Esophagus squamous epithelium (tissue), 5 donors: ENCODE data around the gene MICAL2. TPM values are rescaled to one million over a fixed set of nuclear protein-coding genes. Genes with fewer than 3 reads are reported as not detected.

ENCODE experiments used
- DNase-seq: peaks from one replicate; lab custom pipeline; 2025; lab: John Stamatoyannopoulos, UW
- H3K27ac ChIP-seq, 4 donors: fragments of 200-600 bp; sonication (generic); one replicate each; pipeline ENCODE4 v1.5.1; 2016 to 2019; ENCODE audit warnings: mild to moderate bottlenecking in 1 of 4
- H3K27me3 ChIP-seq, 4 donors: fragments of 200-600 bp; sonication (generic); 1 replicate in 3 of 4; 2 replicates in 1 of 4; pipeline versions ENCODE4 v1.5.1 to v1.6.0; 2017 to 2021; ENCODE audit warnings: antibody characterized with exemption in 1 of 4
- H3K36me3 ChIP-seq, 3 donors: fragments of 200-600 bp; sonication (generic); one replicate each; pipeline ENCODE4 v1.5.1; 2016 to 2019
- H3K4me1 ChIP-seq, 3 donors: fragments of 200-600 bp; sonication (generic); one replicate each; pipeline ENCODE4 v1.5.1; 2017 to 2019
- H3K4me3 ChIP-seq, 4 donors: fragments of 200-600 bp; sonication (generic); 1 replicate in 3 of 4; 2 replicates in 1 of 4; pipeline ENCODE4 v1.5.1; 2016 to 2019; ENCODE audit warnings: mild to moderate bottlenecking in 2 of 4, moderate library complexity in 1 of 4
- H3K9me3 ChIP-seq, 3 donors: fragments of 200-600 bp; sonication (generic); one replicate each; pipeline ENCODE4 v1.5.1; 2016 to 2019
- POLR2A ChIP-seq, 4 donors: fragments of 450-650 bp; IDR thresholded peaks; one replicate each; pipeline ENCODE4 v1.6.1; 2017; ENCODE audit warnings: antibody characterized with exemption in 4 of 4, mild to moderate bottlenecking in 4 of 4, moderate library complexity in 3 of 4
- WGBS, 2 donors: methylation state at CpG; one replicate each; pipeline ENCODE4 v1.1.5; 2018; 5-methylcytosine and 5-hydroxymethylcytosine counted together
- intact Hi-C: fragments of 100-400 bp; cut with DNase I; formaldehyde crosslinking; loops from one replicate; pipeline ENCODE4 v1.15.0; 2022
- total RNA-seq, 4 donors: library from RNA; depleted of rRNA; stranded (reverse); fragments of >200 nt; gene quantifications; one replicate each; pipeline ENCODE4 v1.1.0, GENCODE V29; 2016
- TF ChIP-seq, protein P1 (sequence below), 6 experiments: fragments of 450-650 bp in 4 of 6; fragments of 200-600 bp in 2 of 6; sonication (generic) in 2 of 6; IDR thresholded peaks; one replicate each; pipeline ENCODE4 v1.5.1; 2016 to 2019; ENCODE audit warnings: antibody characterized with exemption in 6 of 6, mild to moderate bottlenecking in 4 of 6, moderate library complexity in 4 of 6
- donor health status: DM: yes; HTN: yes; CAD: no.

The MICAL2 gene
- total RNA-seq, 4 donors from 2014 or later = 10.1 to 49.0 (median 19.8) TPM

DNA sequence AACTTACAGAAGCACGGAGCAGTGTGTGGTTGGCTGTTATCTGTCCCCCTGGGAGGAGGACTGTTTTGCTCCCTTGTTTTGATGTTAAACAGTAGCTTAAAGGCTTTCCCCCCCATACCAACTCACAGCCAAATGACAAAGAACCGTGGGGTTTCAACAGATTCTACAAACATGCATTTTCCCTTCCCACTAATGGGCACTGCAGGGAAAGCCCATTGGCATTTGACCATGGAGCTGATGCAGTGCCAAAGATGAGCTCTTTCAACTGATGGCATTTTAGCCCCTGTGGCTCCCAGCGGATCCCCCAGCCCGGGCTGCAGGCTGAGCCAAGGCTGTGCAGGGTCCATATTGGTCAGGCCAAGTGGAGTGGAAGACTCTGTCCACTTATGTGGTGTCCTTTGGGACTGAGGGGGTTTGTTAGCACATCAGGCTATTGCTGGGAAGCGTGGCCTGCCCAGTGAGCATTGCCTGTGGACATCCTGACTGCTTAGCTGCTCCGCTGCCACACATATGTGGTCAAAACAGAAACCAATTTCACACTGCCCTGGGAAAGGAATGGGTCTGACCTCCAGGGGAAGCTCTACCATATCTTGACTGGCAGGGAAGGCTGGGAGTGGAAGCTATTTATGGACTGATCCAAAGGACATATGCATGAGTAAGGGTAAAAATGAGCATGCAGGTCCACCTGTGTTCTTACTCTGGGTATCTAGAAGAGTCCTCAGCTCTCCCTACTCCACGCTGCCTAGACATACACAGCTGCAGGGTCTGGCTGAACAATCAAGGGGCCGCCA is 150.5 kb downstream of the MICAL2 start:
- peaks cover 0 to 10% (median 4%) of the 10 kb centered on the region in 3 donors for H3K4me1 ChIP-seq
- H3K9me3 ChIP-seq = no peaks in the 10 kb centered on the region
- intact Hi-C loops = no loop called here
- WGBS, 2 donors = 88 to 92% methylated on average over 4 of the region's 8 CpGs
- H3K27ac ChIP-seq = no peak overlapping the region
- TF ChIP-seq, protein P1, sequence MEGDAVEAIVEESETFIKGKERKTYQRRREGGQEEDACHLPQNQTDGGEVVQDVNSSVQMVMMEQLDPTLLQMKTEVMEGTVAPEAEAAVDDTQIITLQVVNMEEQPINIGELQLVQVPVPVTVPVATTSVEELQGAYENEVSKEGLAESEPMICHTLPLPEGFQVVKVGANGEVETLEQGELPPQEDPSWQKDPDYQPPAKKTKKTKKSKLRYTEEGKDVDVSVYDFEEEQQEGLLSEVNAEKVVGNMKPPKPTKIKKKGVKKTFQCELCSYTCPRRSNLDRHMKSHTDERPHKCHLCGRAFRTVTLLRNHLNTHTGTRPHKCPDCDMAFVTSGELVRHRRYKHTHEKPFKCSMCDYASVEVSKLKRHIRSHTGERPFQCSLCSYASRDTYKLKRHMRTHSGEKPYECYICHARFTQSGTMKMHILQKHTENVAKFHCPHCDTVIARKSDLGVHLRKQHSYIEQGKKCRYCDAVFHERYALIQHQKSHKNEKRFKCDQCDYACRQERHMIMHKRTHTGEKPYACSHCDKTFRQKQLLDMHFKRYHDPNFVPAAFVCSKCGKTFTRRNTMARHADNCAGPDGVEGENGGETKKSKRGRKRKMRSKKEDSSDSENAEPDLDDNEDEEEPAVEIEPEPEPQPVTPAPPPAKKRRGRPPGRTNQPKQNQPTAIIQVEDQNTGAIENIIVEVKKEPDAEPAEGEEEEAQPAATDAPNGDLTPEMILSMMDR (IDR thresholded peaks at IDR 0.05) = no peak
- no peak for TF ChIP-seq POLR2A (IDR thresholded peaks at IDR 0.05)
- no peak for DNase-seq
- H3K36me3 ChIP-seq = peaks cover 0 to 63% (median 5%) of the 10 kb centered on the region in 3 donors
- H3K4me3 ChIP-seq = no peak overlapping the region
- no peaks in the 10 kb centered on the region for H3K27me3 ChIP-seq

DNA sequence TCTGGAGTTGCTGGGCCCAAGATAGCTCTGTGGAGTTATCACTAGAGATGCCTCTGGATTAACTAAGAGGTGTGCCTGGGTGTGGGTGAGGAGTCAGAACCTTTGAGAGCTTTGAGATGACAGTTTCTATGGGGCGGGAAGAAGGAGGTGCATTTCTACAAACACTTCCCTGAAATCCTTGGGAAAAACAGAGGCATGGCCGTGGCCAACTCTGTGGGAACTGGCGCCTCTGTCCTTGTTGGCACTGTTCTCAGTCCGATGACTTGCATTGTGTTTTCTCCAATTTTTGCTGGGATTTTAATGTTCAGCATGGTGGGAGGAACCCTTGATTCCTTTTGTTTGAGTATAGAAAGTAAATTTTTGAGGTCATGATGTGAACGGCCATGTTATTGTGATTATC is 151.2 kb downstream of the MICAL2 start:
- intact Hi-C loops = no loop called here
- Histone ChIP-seq H3K27me3 (no peaks in the 10 kb centered on the region), H3K36me3 (peaks cover 0 to 60% (median 5%) of the 10 kb centered on the region in 3 donors), H3K27ac (no peak overlapping the region), H3K4me3 (no peak overlapping the region), H3K9me3 (no peaks in the 10 kb centered on the region), H3K4me1 (peaks cover 0 to 10% (median 4%) of the 10 kb centered on the region in 3 donors)
- TF ChIP-seq POLR2A (IDR thresholded peaks at IDR 0.05) = no peak
- TF ChIP-seq, protein P1 (IDR thresholded peaks at IDR 0.05) = no peak
- no peak for DNase-seq
- 84 to 98% methylated on average over 5 of the region's 5 CpGs for WGBS, 2 donors

DNA sequence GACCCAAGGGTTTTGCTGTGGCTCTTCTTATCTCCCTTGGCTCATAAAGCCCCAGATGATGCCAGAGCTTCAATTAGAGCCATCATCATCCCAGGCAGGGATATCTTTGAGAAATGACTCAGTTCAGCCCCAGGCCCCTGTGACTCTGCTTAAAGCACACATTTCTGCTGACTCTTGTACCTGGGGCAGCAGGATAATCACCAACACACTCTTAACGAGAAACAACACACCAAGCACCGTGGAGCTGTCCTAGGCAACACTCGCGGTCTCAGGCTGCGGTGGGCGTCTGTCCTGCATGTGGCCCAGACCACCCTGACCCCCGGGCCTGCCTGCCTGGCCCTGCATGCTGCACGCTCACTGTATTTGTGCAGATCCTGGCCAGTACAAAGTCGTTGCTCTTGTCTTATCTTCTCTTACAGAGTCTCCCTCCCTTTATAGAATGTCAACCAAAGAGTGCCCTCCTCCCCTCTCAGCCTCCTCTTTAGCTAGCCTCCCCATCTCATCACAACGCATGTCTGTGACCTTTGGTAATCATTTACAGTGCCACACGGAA is 152.8 kb downstream of the MICAL2 start:
- Histone ChIP-seq H3K36me3 (peaks cover 0 to 44% (median 5%) of the 10 kb centered on the region in 3 donors), H3K27me3 (no peaks in the 10 kb centered on the region), H3K27ac (no peak overlapping the region), H3K4me3 (no peak overlapping the region), H3K4me1 (peaks cover 0 to 5% (median 0%) of the 10 kb centered on the region in 3 donors), H3K9me3 (no peaks in the 10 kb centered on the region)
- 75 to 83% methylated on average over 5 to 11 of the region's 11 CpGs for WGBS, 2 donors
- DNase-seq = no peak
- intact Hi-C loops = no loop called here
- TF ChIP-seq POLR2A (IDR thresholded peaks at IDR 0.05) = no peak
- TF ChIP-seq, protein P1 (IDR thresholded peaks at IDR 0.05) = no peak

DNA sequence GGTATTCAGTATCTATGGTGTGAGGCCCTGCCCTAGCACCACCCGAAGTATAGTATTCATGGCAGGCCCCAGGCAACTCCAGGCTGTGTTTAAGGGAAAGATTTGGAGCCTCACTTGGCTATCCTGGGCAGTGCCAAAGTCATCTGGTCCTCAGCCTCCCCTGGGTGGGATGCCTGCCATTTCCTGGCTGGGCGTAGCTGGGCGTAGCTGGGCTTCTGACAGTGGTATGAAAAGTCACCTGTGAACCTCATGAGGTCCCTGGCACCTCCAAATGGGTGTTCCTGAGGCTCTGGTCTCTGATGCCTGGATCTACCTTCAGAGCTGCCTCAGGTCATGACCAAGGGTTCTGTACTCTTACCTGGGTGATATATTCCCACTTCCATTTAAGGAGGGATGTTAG is 154.0 kb downstream of the MICAL2 start:
- H3K4me3 ChIP-seq = no peak overlapping the region
- peaks cover 0 to 35% (median 5%) of the 10 kb centered on the region in 3 donors for H3K36me3 ChIP-seq
- 86 to 92% methylated on average over 2 of the region's 3 CpGs for WGBS, 2 donors
- no peaks in the 10 kb centered on the region for H3K9me3 ChIP-seq
- H3K27ac ChIP-seq = no peak overlapping the region
- TF ChIP-seq, protein P1 (IDR thresholded peaks at IDR 0.05) = no peak
- no peak for TF ChIP-seq POLR2A (IDR thresholded peaks at IDR 0.05)
- intact Hi-C loops = no loop called here
- peaks cover 0 to 6% (median 0%) of the 10 kb centered on the region in 3 donors for H3K4me1 ChIP-seq
- H3K27me3 ChIP-seq = no peaks in the 10 kb centered on the region
- no peak for DNase-seq

DNA sequence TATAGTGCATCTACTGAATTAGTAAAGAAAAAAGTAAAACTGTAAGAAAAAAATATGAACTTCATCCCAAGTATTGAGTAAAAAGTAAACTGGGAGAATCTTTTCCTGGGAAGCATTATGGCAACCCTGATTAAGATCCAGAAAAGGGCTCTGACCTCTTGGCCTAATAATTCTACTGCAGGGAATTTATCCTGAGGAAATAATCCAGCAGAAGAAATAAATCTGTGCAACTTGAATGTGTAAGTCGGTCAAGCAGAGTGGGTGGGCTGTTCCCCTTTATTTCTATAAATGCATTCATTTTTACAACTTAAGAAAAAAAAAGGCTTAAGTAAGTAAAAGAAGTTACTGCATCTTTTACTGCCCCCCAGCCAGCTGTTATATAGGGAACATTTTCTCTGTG is 155.7 kb downstream of the MICAL2 start:
- no peak overlapping the region for H3K27ac ChIP-seq
- H3K9me3 ChIP-seq = no peaks in the 10 kb centered on the region
- peaks cover 0 to 19% (median 0%) of the 10 kb centered on the region in 3 donors for H3K36me3 ChIP-seq
- 85 to 100% methylated on average over 1 of the region's 1 CpG for WGBS, 2 donors
- intact Hi-C loops = no loop called here
- TF ChIP-seq, protein P1 (IDR thresholded peaks at IDR 0.05) = no peak
- TF ChIP-seq POLR2A (IDR thresholded peaks at IDR 0.05) = no peak
- no peak for DNase-seq
- H3K4me3 ChIP-seq = no peak overlapping the region
- H3K27me3 ChIP-seq = no peaks in the 10 kb centered on the region
- peaks cover 0 to 16% (median 6%) of the 10 kb centered on the region in 3 donors for H3K4me1 ChIP-seq
